ENCODE data around the gene RPS6KA6. TPM values are rescaled to one million over a fixed set of nuclear protein-coding genes. Genes with fewer than 3 reads are reported as not detected.

Gene RPS6KA6
- 10 to 100 TPM; 17.9 to 18.3 TPM for total RNA-seq
- 8.0 TPM for polyA plus RNA-seq (2013, experiment 1 of 2)
- polyA plus RNA-seq (2013, experiment 2 of 2), result 8.9 TPM
- long read RNA-seq, experiment 1, partial matches to known transcripts, result 0 of 5 reads
- long read RNA-seq, experiment 1, other reads (novel, unspliced or antisense), result 4 of 5 reads
- long read RNA-seq, experiment 2, transcript RPS6KA6-201 (22 exons, 2,547 nt), result major isoform, 15 of 28 reads
- long read RNA-seq, experiment 2, partial matches to known transcripts, result 3 of 28 reads
- long read RNA-seq, experiment 2, other reads (novel, unspliced or antisense), result 10 of 28 reads
- long read RNA-seq, experiment 3, transcript RPS6KA6-201 (22 exons, 2,547 nt), result major isoform, 5 of 13 reads
- long read RNA-seq, experiment 3, partial matches to known transcripts, result 2 of 13 reads
- long read RNA-seq, experiment 3, other reads (novel, unspliced or antisense), result 6 of 13 reads
- long read RNA-seq, experiment 4, result 0 reads

- no peak for TF ChIP-seq CTCF (conservative IDR thresholded peaks at IDR 0.05)
- Histone ChIP-seq H3K9me3 (ENCODE audit: control insufficient read depth, low read length) (no peaks in the 10 kb centered on the region), H3K36me3 (ENCODE audit: control insufficient read depth, insufficient read depth, low read length) (no peaks in the 10 kb centered on the region), H3K4me1 (ENCODE audit: control insufficient read depth, insufficient read depth, low read length) (peaks cover 5% of the 10 kb centered on the region), H3K4me3 (ENCODE audit: low read length) (peak within 1 kb of the TSS; percentile 91), H3K27ac (ENCODE audit: low read depth, low read length) (no peak within 1 kb of the TSS), H3K9ac (ENCODE audit: extremely low read depth, low read length, poor library complexity, severe bottlenecking) (peak within 1 kb of the TSS; percentile 60), H3K27me3 (ENCODE audit: control insufficient read depth, insufficient read depth, low read length, poor library complexity, severe bottlenecking) (no peaks in the 10 kb centered on the region)
- Mint-ChIP-seq H3K4me3 (peak within 1 kb of the TSS; percentile 85), H3K27ac (peak within 1 kb of the TSS; percentile 85), H3K27me3 (ENCODE audit: insufficient read depth) (no peaks in the 10 kb centered on the region), H3K4me1 (peaks cover 14% of the 10 kb centered on the region), H3K36me3 (ENCODE audit: low read depth) (no peaks in the 10 kb centered on the region), H3K9me3 (peaks cover 49% of the 10 kb centered on the region)
- WGBS, 2 experiments (ENCODE audit: insufficient coverage in 1 of 2, insufficient read length in 1 of 2), result 0% methylated on average over 68 of the region's 81 CpGs; no CpG with 5 or more reads in 1 of the 2 experiments
- peak; percentile 81 for DNase-seq
These were observed at the start of gene RPS6KA6 for GRCh38 chrX:84187533-84188319. TSS of gene RPS6KA6 (minus strand) at chrX:84188199. CDS start at chrX:84187899, 300 bp downstream.

- WGBS, 2 experiments (ENCODE audit: insufficient coverage in 1 of 2, insufficient read length in 1 of 2), result 100% methylated on average over 1 of the region's 3 CpGs; no CpG with 5 or more reads in 1 of the 2 experiments
- H3K27ac Mint-ChIP-seq, result no peak overlapping the region
- H3K9ac ChIP-seq (ENCODE audit: extremely low read depth, low read length, poor library complexity, severe bottlenecking), result no peak overlapping the region
These were observed 36.7 kb upstream of the RPS6KA6 start for GRCh38 chrX:84224741-84225140.

More at GRCh38 chrX:84224741-84225140, 36.7 kb upstream of the RPS6KA6 start:
- Mint-ChIP-seq H3K36me3 (ENCODE audit: low read depth) (no peaks in the 10 kb centered on the region), H3K4me3 (no peak overlapping the region), H3K27me3 (ENCODE audit: insufficient read depth) (peaks cover 2% of the 10 kb centered on the region), H3K9me3 (peaks cover 37% of the 10 kb centered on the region), H3K4me1 (no peaks in the 10 kb centered on the region)
- H3K9me3 ChIP-seq (ENCODE audit: control insufficient read depth, low read length), result no peaks in the 10 kb centered on the region
- H3K27me3 ChIP-seq (ENCODE audit: control insufficient read depth, insufficient read depth, low read length, poor library complexity, severe bottlenecking), result no peaks in the 10 kb centered on the region
- no peaks in the 10 kb centered on the region for H3K4me1 ChIP-seq (ENCODE audit: control insufficient read depth, insufficient read depth, low read length)
- TF ChIP-seq CTCF (conservative IDR thresholded peaks at IDR 0.05), result no peak
- DNase-seq, result no peak
- H3K4me3 ChIP-seq (ENCODE audit: low read length), result no peak overlapping the region
- H3K36me3 ChIP-seq (ENCODE audit: control insufficient read depth, insufficient read depth, low read length), result no peaks in the 10 kb centered on the region
- no peak overlapping the region for H3K27ac ChIP-seq (ENCODE audit: low read depth, low read length)

Measured in endodermal cell (in vitro differentiated cells).